OCI-LY1 (cell line): Measurements from ENCODE around the gene ZFYVE28.

Experiments used
- H2AFZ ChIP-seq: fragments of 200-600 bp; sonication (generic), shearing (Covaris generic); 2 replicates; pipeline ENCODE4 v1.6.0; 2014; ENCODE audit warnings: antibody characterized with exemption, mild to moderate bottlenecking, low read length
- H3F3A ChIP-seq: fragments of 200-600 bp; sonication (generic), shearing (Covaris generic); 2 replicates; pipeline ENCODE4 v1.6.0; 2014; ENCODE audit warnings: mild to moderate bottlenecking, antibody characterized with exemption, low read length, moderate library complexity; ENCODE audit not compliant: insufficient read depth
- H3K27ac ChIP-seq: fragments of 200-600 bp; sonication (generic); 2 replicates; pipeline ENCODE4 v1.5.1; 2014; ENCODE audit warnings: low read length, mixed run types, mild to moderate bottlenecking, low read depth; ENCODE audit not compliant: poor library complexity, severe bottlenecking
- H3K27me3 ChIP-seq: fragments of 200-600 bp; sonication (generic); 2 replicates; pipeline ENCODE4 v1.6.0; 2014; ENCODE audit warnings: antibody characterized with exemption, mild to moderate bottlenecking, low read length, moderate library complexity; ENCODE audit not compliant: insufficient read depth
- H3K36me3 ChIP-seq: fragments of 200-600 bp; sonication (generic); 2 replicates; pipeline ENCODE4 v1.6.1; 2014; ENCODE audit warnings: mild to moderate bottlenecking, antibody characterized with exemption, low read length, moderate library complexity, mixed read lengths; ENCODE audit not compliant: insufficient read depth
- H3K4me1 ChIP-seq: fragments of 200-600 bp; sonication (generic); 2 replicates; pipeline ENCODE4 v1.5.1; 2014; ENCODE audit warnings: mild to moderate bottlenecking, low read length, moderate library complexity; ENCODE audit not compliant: insufficient read depth, severe bottlenecking
- H3K4me2 ChIP-seq: fragments of 200-600 bp; sonication (generic), shearing (Covaris generic); 2 replicates; pipeline ENCODE4 v1.6.1; 2014; ENCODE audit warnings: low read length
- H3K4me3 ChIP-seq: fragments of 200-600 bp; sonication (generic); 2 replicates; pipeline ENCODE4 v1.5.1; 2014; ENCODE audit warnings: low read length, low read depth, mild to moderate bottlenecking, mixed read lengths; ENCODE audit not compliant: poor library complexity, severe bottlenecking
- H3K79me2 ChIP-seq: fragments of 200-600 bp; shearing (Covaris generic); 2 replicates; pipeline ENCODE4 v1.6.1; 2016; ENCODE audit warnings: mixed run types, low read length, mixed read lengths; ENCODE audit not compliant: insufficient read depth
- H3K9ac ChIP-seq: fragments of 200-600 bp; sonication (generic), shearing (Covaris generic); 2 replicates; pipeline ENCODE4 v1.6.1; 2014; ENCODE audit warnings: mild to moderate bottlenecking, low read length, mixed read lengths
- H3K9me2 ChIP-seq: fragments of 200-600 bp; sonication (generic), shearing (Covaris generic); 2 replicates; pipeline ENCODE4 v1.6.1; 2014; ENCODE audit warnings: low read depth, mild to moderate bottlenecking, low read length, mixed read lengths
- H3K9me3 ChIP-seq: fragments of 200-600 bp; shearing (Covaris generic); 2 replicates; pipeline ENCODE4 v1.6.1; 2014; ENCODE audit warnings: low read length, mixed read lengths
- H4K20me1 ChIP-seq: fragments of 200-600 bp; sonication (generic), shearing (Covaris generic); 2 replicates; pipeline ENCODE4 v1.6.0; 2016; ENCODE audit warnings: mild to moderate bottlenecking, low read length; ENCODE audit not compliant: insufficient read depth
- EZH2 ChIP-seq: fragments of 200-600 bp; sonication (generic), shearing (Covaris generic); IDR thresholded peaks from 2 replicates; pipeline ENCODE4 v1.8.0; 2017; ENCODE audit warnings: borderline replicate concordance, mixed run types, mild to moderate bottlenecking, antibody characterized with exemption, low read length, moderate library complexity, mixed read lengths
- TF ChIP-seq, protein P1 (sequence below): fragments of 200-600 bp; sonication (generic), shearing (Covaris generic); IDR thresholded peaks from 2 replicates; pipeline ENCODE4 v1.5.1; 2017; ENCODE audit warnings: mild to moderate bottlenecking, antibody characterized with exemption, low read length, moderate library complexity, mixed read lengths

ZFYVE28 gene

DNA sequence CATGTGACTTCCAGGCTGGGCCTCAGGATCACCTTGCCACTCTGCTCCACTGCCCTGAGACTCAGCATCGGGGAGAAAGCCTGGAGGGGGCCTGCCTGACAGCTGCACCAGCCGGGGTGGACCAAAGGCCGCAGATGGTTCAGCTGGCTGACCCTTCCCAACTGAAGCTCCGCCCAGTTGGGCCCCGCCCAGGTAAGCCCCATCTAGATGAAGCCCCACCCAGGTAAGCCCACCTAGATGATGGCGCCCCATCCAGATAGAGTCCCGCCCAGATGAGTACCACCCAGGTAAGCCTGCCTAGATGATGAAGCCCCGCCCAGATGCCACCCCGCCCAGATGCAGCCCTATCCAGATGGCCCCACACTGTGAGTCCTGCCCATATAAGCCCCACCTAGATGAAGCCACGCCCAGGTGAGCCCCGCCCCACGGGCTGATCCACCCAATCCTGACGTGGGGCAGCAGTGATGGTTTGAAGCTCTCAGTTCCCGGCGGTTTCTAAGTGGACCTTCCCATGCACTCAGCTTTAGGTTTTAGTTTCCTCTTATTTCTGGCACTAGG is 10.0 kb downstream of the ZFYVE28 start:
- Histone ChIP-seq H3K27ac (no peak overlapping the region), H2AFZ (no peak overlapping the region), H3K27me3 (no peaks in the 10 kb centered on the region), H3K79me2 (no peaks in the 10 kb centered on the region), H4K20me1 (no peaks in the 10 kb centered on the region), H3F3A (no peaks in the 10 kb centered on the region), H3K4me2 (no peak overlapping the region), H3K9me2 (no peaks in the 10 kb centered on the region), H3K4me1 (no peaks in the 10 kb centered on the region), H3K9me3 (no peaks in the 10 kb centered on the region), H3K36me3 (no peaks in the 10 kb centered on the region), H3K9ac (no peak overlapping the region), H3K4me3 (no peak overlapping the region)
- no peak for TF ChIP-seq EZH2
- TF ChIP-seq, protein P1, sequence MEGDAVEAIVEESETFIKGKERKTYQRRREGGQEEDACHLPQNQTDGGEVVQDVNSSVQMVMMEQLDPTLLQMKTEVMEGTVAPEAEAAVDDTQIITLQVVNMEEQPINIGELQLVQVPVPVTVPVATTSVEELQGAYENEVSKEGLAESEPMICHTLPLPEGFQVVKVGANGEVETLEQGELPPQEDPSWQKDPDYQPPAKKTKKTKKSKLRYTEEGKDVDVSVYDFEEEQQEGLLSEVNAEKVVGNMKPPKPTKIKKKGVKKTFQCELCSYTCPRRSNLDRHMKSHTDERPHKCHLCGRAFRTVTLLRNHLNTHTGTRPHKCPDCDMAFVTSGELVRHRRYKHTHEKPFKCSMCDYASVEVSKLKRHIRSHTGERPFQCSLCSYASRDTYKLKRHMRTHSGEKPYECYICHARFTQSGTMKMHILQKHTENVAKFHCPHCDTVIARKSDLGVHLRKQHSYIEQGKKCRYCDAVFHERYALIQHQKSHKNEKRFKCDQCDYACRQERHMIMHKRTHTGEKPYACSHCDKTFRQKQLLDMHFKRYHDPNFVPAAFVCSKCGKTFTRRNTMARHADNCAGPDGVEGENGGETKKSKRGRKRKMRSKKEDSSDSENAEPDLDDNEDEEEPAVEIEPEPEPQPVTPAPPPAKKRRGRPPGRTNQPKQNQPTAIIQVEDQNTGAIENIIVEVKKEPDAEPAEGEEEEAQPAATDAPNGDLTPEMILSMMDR, result no peak

DNA sequence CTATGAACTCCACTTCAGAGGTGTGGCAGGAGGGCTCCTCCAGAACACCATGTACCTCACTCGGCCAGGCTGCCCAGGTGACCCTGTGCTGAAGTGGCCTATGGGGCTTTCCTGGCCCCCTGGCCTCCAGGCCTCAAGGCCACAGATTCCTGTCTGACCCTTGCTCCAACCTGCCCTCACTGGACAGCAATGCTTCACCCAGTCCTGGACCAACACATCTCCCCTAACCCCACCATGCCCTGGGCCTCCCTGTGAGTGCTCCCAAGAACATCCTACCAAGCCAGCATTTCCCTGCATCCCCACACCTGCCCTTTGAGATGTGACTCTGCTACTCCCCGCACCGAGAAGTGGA is 10.5 kb downstream of the ZFYVE28 start:
- Histone ChIP-seq H3K4me3 (no peak overlapping the region), H3K4me1 (no peaks in the 10 kb centered on the region), H4K20me1 (no peaks in the 10 kb centered on the region), H3K9ac (no peak overlapping the region), H3K27ac (no peak overlapping the region), H3K36me3 (no peaks in the 10 kb centered on the region), H3K9me3 (no peaks in the 10 kb centered on the region), H3K79me2 (no peaks in the 10 kb centered on the region), H2AFZ (no peak overlapping the region), H3F3A (no peaks in the 10 kb centered on the region), H3K4me2 (no peak overlapping the region), H3K27me3 (no peaks in the 10 kb centered on the region), H3K9me2 (no peaks in the 10 kb centered on the region)
- TF ChIP-seq EZH2, result no peak
- TF ChIP-seq, protein P1, result no peak

DNA sequence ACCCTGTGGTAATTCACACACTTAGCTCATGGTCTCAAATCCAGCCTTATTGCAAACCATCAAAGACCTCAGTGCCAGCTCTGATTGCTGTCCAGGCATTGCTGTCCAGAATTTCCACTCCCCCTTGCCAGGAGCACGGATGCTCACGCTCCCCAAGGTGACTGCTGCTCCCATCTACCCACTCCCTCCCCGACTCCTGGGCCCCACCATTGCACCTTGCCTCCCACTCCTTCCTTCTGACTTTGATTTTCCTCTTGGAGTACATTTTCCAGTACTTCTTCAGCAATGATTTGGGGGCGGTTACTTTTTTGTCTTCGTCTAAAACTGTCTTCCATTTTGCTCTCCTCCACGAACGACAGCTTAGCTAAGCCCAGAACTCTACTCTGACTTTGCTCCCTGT is 11.5 kb downstream of the ZFYVE28 start:
- Histone ChIP-seq H3K9ac (no peak overlapping the region), H3K4me3 (no peak overlapping the region), H2AFZ (no peak overlapping the region), H3K27me3 (no peaks in the 10 kb centered on the region), H3F3A (no peaks in the 10 kb centered on the region), H3K4me1 (no peaks in the 10 kb centered on the region), H3K79me2 (no peaks in the 10 kb centered on the region), H3K4me2 (no peak overlapping the region), H3K9me2 (no peaks in the 10 kb centered on the region), H3K27ac (no peak overlapping the region), H3K36me3 (no peaks in the 10 kb centered on the region), H3K9me3 (no peaks in the 10 kb centered on the region), H4K20me1 (no peaks in the 10 kb centered on the region)
- TF ChIP-seq, protein P1, result no peak
- TF ChIP-seq EZH2, result no peak
